Type B pancreatic cell (in vitro differentiated cells): Measurements from ENCODE around the gene CRYBA1. TPM values are rescaled to one million over a fixed set of nuclear protein-coding genes. Genes with fewer than 3 reads are reported as not detected.

Experiments used
- DNase-seq: peaks from one replicate; pipeline ENCODE4 v3.0.0; 2021; ENCODE audit warnings: mixed read lengths; ENCODE audit not compliant: unreplicated experiment; ENCODE audit errors: extremely low spot score
- H3K27ac Mint-ChIP-seq: 2 replicates; pipeline ENCODE4 v1.8.0; 2021; ENCODE audit warnings: mild to moderate bottlenecking, mixed read lengths
- H3K27me3 Mint-ChIP-seq: 2 replicates; pipeline ENCODE4 v1.8.0; 2021; ENCODE audit warnings: mixed read lengths
- H3K36me3 Mint-ChIP-seq: 2 replicates; pipeline ENCODE4 v1.8.0; 2021; ENCODE audit warnings: mixed read lengths
- H3K4me1 Mint-ChIP-seq: one replicate; pipeline ENCODE4 v1.8.0; 2021; ENCODE audit warnings: mixed read lengths; ENCODE audit not compliant: unreplicated experiment
- H3K4me3 Mint-ChIP-seq: 2 replicates; pipeline ENCODE4 v1.8.0; 2021; ENCODE audit warnings: mild to moderate bottlenecking, mixed read lengths
- H3K9me3 Mint-ChIP-seq: 2 replicates; pipeline ENCODE4 v1.8.0; 2021; ENCODE audit warnings: mixed read lengths
- total RNA-seq: library from RNA; stranded (reverse); gene quantifications from 2 replicates; pipeline ENCODE4 v1.2.1, GENCODE V29; 2021; ENCODE audit warnings: low replicate concordance
- TF ChIP-seq, protein P1 (sequence below): fragments of 200-600 bp; sonication (generic); conservative IDR thresholded peaks from 2 replicates; pipeline ENCODE4 v1.5.0; 2021; ENCODE audit warnings: antibody characterized with exemption, mild to moderate bottlenecking

CRYBA1 gene
- total RNA-seq, 1 donor from 2014 or later = 1.4 TPM

DNA sequence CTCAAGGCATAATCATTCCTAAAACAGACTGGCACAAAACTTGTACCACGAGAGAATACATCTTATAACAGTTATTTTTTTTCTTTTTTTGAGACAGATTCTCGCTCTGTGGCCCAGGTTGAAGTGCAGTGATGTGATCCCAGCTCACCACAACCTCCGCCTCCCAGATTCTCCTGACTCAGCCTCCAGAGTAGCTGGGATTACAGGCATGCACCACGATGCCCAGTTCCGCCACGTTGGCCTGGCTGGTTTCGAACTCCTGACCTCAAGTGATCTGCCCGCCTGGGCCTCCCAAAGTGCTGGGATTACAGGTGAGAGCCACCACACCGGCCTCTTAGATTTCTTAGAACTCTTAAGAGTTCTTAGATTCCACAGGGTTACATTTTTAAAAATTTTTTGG lies 43.2 kb downstream of the CRYBA1 start:
- no peak for DNase-seq
- peak overlapping the region; percentile 61 for H3K4me3 Mint-ChIP-seq
- no peaks in the 10 kb centered on the region for H3K9me3 Mint-ChIP-seq
- peaks cover 3% of the 10 kb centered on the region for H3K27me3 Mint-ChIP-seq
- TF ChIP-seq, protein P1, sequence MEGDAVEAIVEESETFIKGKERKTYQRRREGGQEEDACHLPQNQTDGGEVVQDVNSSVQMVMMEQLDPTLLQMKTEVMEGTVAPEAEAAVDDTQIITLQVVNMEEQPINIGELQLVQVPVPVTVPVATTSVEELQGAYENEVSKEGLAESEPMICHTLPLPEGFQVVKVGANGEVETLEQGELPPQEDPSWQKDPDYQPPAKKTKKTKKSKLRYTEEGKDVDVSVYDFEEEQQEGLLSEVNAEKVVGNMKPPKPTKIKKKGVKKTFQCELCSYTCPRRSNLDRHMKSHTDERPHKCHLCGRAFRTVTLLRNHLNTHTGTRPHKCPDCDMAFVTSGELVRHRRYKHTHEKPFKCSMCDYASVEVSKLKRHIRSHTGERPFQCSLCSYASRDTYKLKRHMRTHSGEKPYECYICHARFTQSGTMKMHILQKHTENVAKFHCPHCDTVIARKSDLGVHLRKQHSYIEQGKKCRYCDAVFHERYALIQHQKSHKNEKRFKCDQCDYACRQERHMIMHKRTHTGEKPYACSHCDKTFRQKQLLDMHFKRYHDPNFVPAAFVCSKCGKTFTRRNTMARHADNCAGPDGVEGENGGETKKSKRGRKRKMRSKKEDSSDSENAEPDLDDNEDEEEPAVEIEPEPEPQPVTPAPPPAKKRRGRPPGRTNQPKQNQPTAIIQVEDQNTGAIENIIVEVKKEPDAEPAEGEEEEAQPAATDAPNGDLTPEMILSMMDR = no peak
- H3K27ac Mint-ChIP-seq = peak overlapping the region; percentile 48
- H3K36me3 Mint-ChIP-seq = peaks cover 34% of the 10 kb centered on the region
- peaks cover 26% of the 10 kb centered on the region for H3K4me1 Mint-ChIP-seq

DNA sequence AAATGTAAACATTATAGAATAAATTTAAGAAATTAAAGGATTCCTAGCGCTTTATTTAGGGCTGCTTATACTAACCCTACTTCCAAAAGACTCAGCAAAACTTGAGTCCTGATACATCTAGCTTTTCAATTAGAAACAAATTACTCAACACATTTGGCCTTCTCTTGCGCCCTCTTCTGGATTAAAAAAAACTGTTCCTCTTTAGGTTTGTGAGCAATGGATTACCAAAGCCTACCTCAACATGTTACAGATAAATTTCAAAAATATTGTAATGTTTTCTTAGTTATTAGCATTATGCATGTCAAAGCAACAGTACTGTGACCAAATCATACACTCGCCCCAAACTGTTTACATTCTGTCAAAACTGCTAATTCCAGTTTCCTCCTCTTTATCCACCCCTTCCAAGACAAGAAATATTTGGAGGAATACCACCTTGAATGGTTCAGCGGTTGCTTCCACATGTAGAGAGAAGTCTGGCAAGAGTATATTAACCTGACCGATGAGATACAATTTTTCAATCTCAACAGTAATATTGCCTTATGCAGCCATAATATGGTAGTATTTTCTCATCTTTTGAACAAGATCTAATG lies 44.6 kb downstream of the CRYBA1 start:
- peak overlapping the region; percentile 93 for H3K4me3 Mint-ChIP-seq
- H3K36me3 Mint-ChIP-seq = peaks cover 27% of the 10 kb centered on the region
- no peak for DNase-seq
- TF ChIP-seq, protein P1 = peak; percentile 86
- peaks cover 3% of the 10 kb centered on the region for H3K27me3 Mint-ChIP-seq
- H3K27ac Mint-ChIP-seq = peak overlapping the region; percentile 93
- no peaks in the 10 kb centered on the region for H3K9me3 Mint-ChIP-seq
- H3K4me1 Mint-ChIP-seq = peaks cover 27% of the 10 kb centered on the region

DNA sequence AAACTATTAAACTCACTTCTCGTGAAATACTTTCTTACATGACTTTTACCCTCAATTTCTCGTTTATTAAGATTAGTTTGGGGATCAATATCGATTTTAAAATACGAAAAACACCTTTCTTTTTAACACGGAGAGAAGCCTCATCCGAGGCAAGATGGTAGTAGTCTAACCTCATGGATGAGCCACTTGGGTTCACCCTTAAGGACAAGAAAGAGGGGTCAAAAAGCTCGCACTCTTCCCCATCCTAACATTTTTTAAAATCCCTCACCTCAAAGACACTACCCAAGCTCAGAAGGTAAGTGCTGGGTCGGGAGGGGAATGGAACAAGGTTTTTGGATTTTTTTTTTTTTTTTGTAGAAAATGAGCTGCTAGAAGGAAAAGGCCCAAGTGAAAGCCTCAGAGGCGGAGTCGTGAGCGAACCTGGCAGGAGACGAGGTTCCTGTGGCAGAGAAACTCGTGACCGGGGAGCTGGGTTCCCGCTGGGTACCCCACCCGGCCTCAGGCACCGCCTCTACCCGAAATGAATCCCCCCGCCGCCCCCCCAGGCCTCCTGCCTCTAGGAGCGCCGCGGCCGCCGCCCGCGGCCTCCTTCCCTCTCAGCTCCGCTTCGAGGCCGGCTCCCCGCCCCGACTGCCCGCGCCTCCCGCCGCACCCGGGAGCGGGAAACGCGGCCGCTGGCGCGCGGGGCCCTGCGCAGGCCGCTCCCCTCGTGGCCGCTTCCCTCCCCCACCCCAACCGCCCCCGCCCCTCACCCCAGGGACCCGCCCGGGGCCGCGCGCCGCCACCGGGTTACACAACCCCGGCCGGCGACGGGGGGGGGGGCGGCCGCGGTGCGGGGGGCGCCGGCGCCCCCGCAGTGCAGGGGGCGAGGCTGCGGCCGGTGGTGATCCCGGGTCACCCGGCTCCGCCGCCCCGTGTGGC lies 45.7 kb downstream of the CRYBA1 start:
- Mint-ChIP-seq H3K9me3 (no peaks in the 10 kb centered on the region), H3K27ac (peak overlapping the region; percentile 100), H3K4me3 (peak overlapping the region; percentile 100), H3K4me1 (peaks cover 27% of the 10 kb centered on the region), H3K27me3 (peaks cover 3% of the 10 kb centered on the region), H3K36me3 (peaks cover 17% of the 10 kb centered on the region)
- TF ChIP-seq, protein P1 = no peak
- no peak for DNase-seq

DNA sequence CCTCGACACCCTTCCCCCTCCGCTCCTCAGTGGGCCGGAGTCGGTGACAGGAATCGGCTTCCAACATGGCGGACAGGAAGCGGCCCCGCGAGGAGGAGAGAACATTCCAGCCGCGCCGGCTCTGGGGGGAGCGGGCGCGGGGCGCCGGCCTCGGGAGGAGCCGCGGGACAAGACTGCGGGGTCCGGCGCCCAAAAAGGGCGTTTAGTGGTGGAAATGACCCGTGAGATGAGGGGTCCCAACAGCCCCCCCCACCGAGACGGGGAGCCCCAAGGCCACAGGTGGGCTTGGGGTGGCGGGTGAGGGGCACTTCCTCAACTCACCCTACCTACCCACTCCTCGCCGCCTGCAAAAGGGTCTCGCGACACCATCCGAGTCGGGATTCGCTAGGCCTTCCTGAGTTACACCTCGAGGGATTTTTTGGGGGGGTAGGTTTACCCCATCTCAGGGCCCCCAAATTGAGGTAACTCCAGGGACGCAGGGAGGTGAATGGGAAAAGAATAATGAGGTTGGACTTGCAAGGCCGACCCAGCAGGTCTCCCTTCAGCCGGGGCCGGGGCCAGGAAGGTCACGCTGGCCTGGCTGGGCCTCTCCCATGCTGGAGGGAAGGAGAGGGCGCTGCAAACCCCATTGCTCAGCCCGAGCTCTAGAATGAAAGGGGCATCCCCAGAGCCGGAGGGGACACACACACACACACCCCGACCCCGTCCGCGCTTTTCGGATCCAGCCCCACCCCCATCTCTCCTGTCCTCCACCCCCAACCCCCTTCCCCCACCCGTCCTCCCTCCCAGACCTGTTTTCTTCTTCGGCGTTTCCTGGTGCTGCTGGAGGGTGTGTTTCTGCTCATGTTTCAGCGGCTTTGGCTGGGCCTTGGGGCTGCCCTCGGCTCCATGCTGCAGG lies 46.6 kb downstream of the CRYBA1 start:
- H3K4me1 Mint-ChIP-seq = peaks cover 27% of the 10 kb centered on the region
- peaks cover 12% of the 10 kb centered on the region for H3K36me3 Mint-ChIP-seq
- H3K27ac Mint-ChIP-seq = peak overlapping the region; percentile 100
- DNase-seq = peak; percentile 80
- peak overlapping the region; percentile 100 for H3K4me3 Mint-ChIP-seq
- TF ChIP-seq, protein P1 = no peak
- peaks cover 3% of the 10 kb centered on the region for H3K27me3 Mint-ChIP-seq
- H3K9me3 Mint-ChIP-seq = no peaks in the 10 kb centered on the region

DNA sequence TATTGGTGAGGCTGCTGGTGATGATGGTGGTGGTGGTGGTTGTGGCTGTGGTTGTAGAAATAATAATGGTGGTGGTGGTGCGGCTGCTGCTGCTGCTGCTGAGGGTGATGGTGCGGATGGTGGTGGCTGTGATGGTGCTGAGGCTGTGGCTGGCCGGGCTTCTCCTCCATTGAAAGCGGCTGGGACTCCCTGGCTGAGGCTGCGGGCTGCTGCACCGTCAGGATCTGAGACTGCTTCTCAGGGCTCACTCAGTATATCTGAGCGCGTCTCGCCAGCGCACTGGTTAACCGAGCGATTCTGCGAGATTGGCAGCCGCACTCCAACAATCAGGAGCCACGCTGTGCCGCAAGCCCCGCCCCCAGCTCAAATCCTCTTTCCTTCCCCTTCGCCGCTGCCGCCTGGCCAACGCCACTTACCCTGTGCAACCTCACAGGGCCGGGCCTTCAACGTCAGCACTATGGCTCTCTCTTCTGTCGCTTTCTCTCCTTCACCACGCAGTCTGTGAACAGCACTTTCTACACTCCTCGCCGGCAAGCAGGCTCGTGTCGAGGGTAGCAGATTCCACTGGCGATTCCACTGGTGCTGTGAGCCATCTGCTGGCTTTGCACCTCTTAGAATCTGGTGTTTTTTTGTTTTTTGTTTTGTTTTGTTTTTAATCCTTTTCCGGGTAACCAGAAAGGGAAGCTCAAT lies 47.4 kb downstream of the CRYBA1 start, which contains the start of gene NUFIP2:
TSS of gene NUFIP2 (minus strand) at position 259 of the 690 bp plus-strand sequence. CDS start at position 170, 89 bp downstream.
- H3K4me1 Mint-ChIP-seq = peaks cover 22% of the 10 kb centered on the region
- peaks cover 7% of the 10 kb centered on the region for H3K36me3 Mint-ChIP-seq
- DNase-seq = peak; percentile 98
- TF ChIP-seq, protein P1 = no peak
- no peaks in the 10 kb centered on the region for H3K9me3 Mint-ChIP-seq
- peak within 1 kb of the TSS; percentile 100 for H3K4me3 Mint-ChIP-seq
- peak within 1 kb of the TSS; percentile 100 for H3K27ac Mint-ChIP-seq
- peaks cover 3% of the 10 kb centered on the region for H3K27me3 Mint-ChIP-seq
